Neuronal stem cell (in vitro differentiated cells): ENCODE results near the gene POPDC2.

ENCODE experiments used
- DNase-seq: peaks from one replicate; pipeline ENCODE4 v3.0.0-alpha.2; 2013; ENCODE audit warnings: low spot score
- H2AFZ ChIP-seq: one replicate; pipeline ENCODE4 v1.6.1; 2013; ENCODE audit warnings: mild to moderate bottlenecking, low read length, inconsistent platforms
- H2AK5ac ChIP-seq: 2 replicates; pipeline ENCODE4 v1.6.1; 2013; ENCODE audit warnings: low read depth, mild to moderate bottlenecking, inconsistent platforms, low read length, moderate library complexity, mixed read lengths
- H2BK120ac ChIP-seq: 2 replicates; pipeline ENCODE4 v1.6.1; 2013; ENCODE audit warnings: low read depth, mild to moderate bottlenecking, inconsistent platforms, low read length, moderate library complexity, mixed read lengths
- H2BK12ac ChIP-seq: one replicate; pipeline ENCODE4 v1.6.1; 2013; ENCODE audit warnings: low read length, inconsistent platforms
- H2BK15ac ChIP-seq: 2 replicates; pipeline ENCODE4 v1.6.1; 2013; ENCODE audit warnings: mild to moderate bottlenecking, low read length, inconsistent platforms, mixed read lengths
- H2BK5ac ChIP-seq: one replicate; pipeline ENCODE4 v1.6.1; 2013; ENCODE audit warnings: inconsistent platforms, mild to moderate bottlenecking, low read length, moderate library complexity
- H3K14ac ChIP-seq: one replicate; pipeline ENCODE4 v1.6.1; 2013; ENCODE audit warnings: low read length, inconsistent platforms
- H3K18ac ChIP-seq: 2 replicates; pipeline ENCODE4 v1.6.1; 2013; ENCODE audit warnings: low read length, inconsistent platforms
- H3K23ac ChIP-seq: 2 replicates; pipeline ENCODE4 v1.6.1; 2013; ENCODE audit warnings: low read depth, mild to moderate bottlenecking, mixed read lengths, low read length, inconsistent platforms; ENCODE audit not compliant: poor library complexity
- H3K27ac ChIP-seq: replicated peaks from 3 replicates; pipeline ENCODE4 v1.5.1; 2013; ENCODE audit warnings: low read length, inconsistent platforms
- H3K27me3 ChIP-seq, 3 experiments: 2 replicates each; pipeline ENCODE4 v1.6.1; 2013; ENCODE audit warnings: low read length in 3 of 3, mild to moderate bottlenecking in 2 of 3, inconsistent platforms in 1 of 3, low read depth in 1 of 3, mixed read lengths in 1 of 3, moderate library complexity in 1 of 3; ENCODE audit not compliant: control insufficient read depth in 3 of 3, insufficient read depth in 3 of 3
- H3K36me3 ChIP-seq, 2 donors: replicated peaks in 1 of 2; 2 replicates each; pipeline ENCODE4 v1.6.1; 2013; ENCODE audit warnings: low read length in 2 of 2; ENCODE audit not compliant: control insufficient read depth in 2 of 2, insufficient read depth in 2 of 2
- H3K4ac ChIP-seq: 2 replicates; pipeline ENCODE4 v1.6.1; 2013; ENCODE audit warnings: inconsistent platforms, mild to moderate bottlenecking, low read length, moderate library complexity
- H3K4me1 ChIP-seq, 2 donors: 1 replicate in 1 of 2; 2 replicates in 1 of 2; pipeline ENCODE4 v1.6.1; 2013; ENCODE audit warnings: low read length in 2 of 2, low read depth in 1 of 2; ENCODE audit not compliant: control insufficient read depth in 2 of 2, insufficient read depth in 1 of 2
- H3K4me2 ChIP-seq: one replicate; pipeline ENCODE4 v1.6.1; 2013; ENCODE audit warnings: mild to moderate bottlenecking, low read length, inconsistent platforms; ENCODE audit not compliant: insufficient read depth, poor library complexity, severe bottlenecking
- H3K4me3 ChIP-seq, 2 donors: 2 replicates each; pipeline ENCODE4 v1.5.1; 2013; ENCODE audit warnings: low read length in 2 of 2, mild to moderate bottlenecking in 2 of 2, inconsistent platforms in 1 of 2, moderate library complexity in 1 of 2
- H3K79me1 ChIP-seq: one replicate; pipeline ENCODE4 v1.6.1; 2013; ENCODE audit warnings: low read depth, mild to moderate bottlenecking, inconsistent platforms, low read length, moderate library complexity
- H3K9ac ChIP-seq: one replicate; pipeline ENCODE4 v1.6.1; 2013; ENCODE audit warnings: mild to moderate bottlenecking, low read depth, low read length, inconsistent platforms; ENCODE audit not compliant: poor library complexity
- H3K9me3 ChIP-seq, 2 donors: replicated peaks in 1 of 2; 2 replicates each; pipeline versions ENCODE3 to v1.6.1; 2013; ENCODE audit warnings: low read length in 2 of 2, mild to moderate bottlenecking in 2 of 2, inconsistent platforms in 1 of 2, low read depth in 1 of 2, mixed read lengths in 1 of 2, moderate library complexity in 1 of 2; ENCODE audit not compliant: control insufficient read depth in 2 of 2, insufficient read depth in 1 of 2
- H4K8ac ChIP-seq: one replicate; pipeline ENCODE4 v1.6.1; 2013; ENCODE audit warnings: low read depth, mild to moderate bottlenecking, inconsistent platforms, low read length, moderate library complexity
- H4K91ac ChIP-seq: one replicate; pipeline ENCODE4 v1.6.1; 2013; ENCODE audit warnings: low read length, low read depth, mild to moderate bottlenecking, inconsistent platforms; ENCODE audit not compliant: poor library complexity
- WGBS, 2 donors: extraction: QIAGEN DNeasy Blood & Tissue Kit; methylation state at CpG; one replicate each; pipeline ENCODE4 v1.1.7; 2013; ENCODE audit warnings: missing lambda C conversion rate in 2 of 2, mixed read lengths in 1 of 2; ENCODE audit not compliant: insufficient read length in 2 of 2, insufficient replicate concordance in 1 of 2; ENCODE audit errors: extremely low coverage in 2 of 2; 5-methylcytosine and 5-hydroxymethylcytosine counted together

POPDC2 gene

GRCh38 chr3:119647171-119647570 lies 13.2 kb downstream of the POPDC2 start:
- no peaks in the 10 kb centered on the region for H3K36me3 ChIP-seq
- H4K91ac ChIP-seq = no peak overlapping the region
- H2BK5ac ChIP-seq = no peak overlapping the region
- H3K27ac ChIP-seq = no peak overlapping the region
- H3K4me1 ChIP-seq = peaks cover 0 to 2% of the 10 kb centered on the region in 2 donors
- no peaks in the 10 kb centered on the region for H3K79me1 ChIP-seq
- no peak overlapping the region for H2BK120ac ChIP-seq
- WGBS, 2 donors = no CpG with 5 or more reads among the region's 2 CpGs
- H3K18ac ChIP-seq = no peak overlapping the region
- no peak overlapping the region for H3K4ac ChIP-seq
- DNase-seq = no peak
- H2BK12ac ChIP-seq = no peak overlapping the region
- no peak overlapping the region for H3K4me2 ChIP-seq
- no peak overlapping the region for H3K23ac ChIP-seq
- H3K27me3 ChIP-seq = peaks cover 0 to 1% (median 0%) of the 10 kb centered on the region in 3 experiments
- no peak overlapping the region for H2AFZ ChIP-seq
- no peak overlapping the region for H2BK15ac ChIP-seq
- H2AK5ac ChIP-seq = no peak overlapping the region
- H3K4me3 ChIP-seq = no peak overlapping the region
- H4K8ac ChIP-seq = no peak overlapping the region
- no peak overlapping the region for H3K9ac ChIP-seq
- H3K14ac ChIP-seq = no peak overlapping the region
- H3K9me3 ChIP-seq = no peaks in the 10 kb centered on the region

- Histone ChIP-seq H2BK120ac (no peak overlapping the region), H3K14ac (no peak overlapping the region), H3K27me3 (peaks cover 0 to 2% (median 0%) of the 10 kb centered on the region in 3 experiments), H2BK15ac (no peak overlapping the region), H2BK12ac (no peak overlapping the region), H3K4me3 (no peak overlapping the region), H3K4ac (no peak overlapping the region), H3K79me1 (no peaks in the 10 kb centered on the region), H3K18ac (no peak overlapping the region), H4K91ac (no peak overlapping the region), H3K9me3 (no peaks in the 10 kb centered on the region), H2BK5ac (no peak overlapping the region), H3K4me2 (no peak overlapping the region), H2AFZ (no peak overlapping the region), H2AK5ac (no peak overlapping the region), H4K8ac (no peak overlapping the region), H3K23ac (no peak overlapping the region), H3K4me1 (peaks cover 0 to 2% of the 10 kb centered on the region in 2 donors), H3K36me3 (peaks cover 0 to 4% of the 10 kb centered on the region in 2 donors), H3K9ac (no peak overlapping the region), H3K27ac (no peak overlapping the region)
- DNase-seq = no peak
- WGBS, 2 donors = no CpG with 5 or more reads among the region's 1 CpG
Observed at GRCh38 chr3:119645813-119646212, 14.6 kb downstream of the POPDC2 start.

- Histone ChIP-seq H3K27ac (no peak overlapping the region), H2BK5ac (no peak overlapping the region), H3K23ac (no peak overlapping the region), H2AK5ac (no peak overlapping the region), H3K14ac (no peak overlapping the region), H3K27me3 (peaks cover 0 to 2% (median 0%) of the 10 kb centered on the region in 3 experiments), H3K18ac (no peak overlapping the region), H3K4ac (no peak overlapping the region), H3K4me1 (peaks cover 0 to 2% of the 10 kb centered on the region in 2 donors), H3K79me1 (no peaks in the 10 kb centered on the region), H2AFZ (no peak overlapping the region), H2BK12ac (no peak overlapping the region), H3K9me3 (no peaks in the 10 kb centered on the region), H3K4me3 (no peak overlapping the region), H2BK15ac (no peak overlapping the region), H3K36me3 (peaks cover 0 to 4% of the 10 kb centered on the region in 2 donors), H4K8ac (no peak overlapping the region), H4K91ac (no peak overlapping the region), H3K9ac (no peak overlapping the region), H2BK120ac (no peak overlapping the region), H3K4me2 (no peak overlapping the region)
- no CpG with 5 or more reads among the region's 1 CpG for WGBS, 2 donors
- DNase-seq = no peak
Observed at GRCh38 chr3:119644481-119644880, 15.9 kb downstream of the POPDC2 start.

- DNase-seq = no peak
- Histone ChIP-seq H3K4me2 (no peak overlapping the region), H3K4me3 (no peak overlapping the region), H3K4ac (no peak overlapping the region), H2AK5ac (no peak overlapping the region), H2AFZ (peak overlapping the region; percentile 52), H3K14ac (no peak overlapping the region), H2BK12ac (no peak overlapping the region), H4K91ac (no peak overlapping the region), H3K36me3 (peaks cover 0 to 4% of the 10 kb centered on the region in 2 donors), H3K18ac (no peak overlapping the region), H3K27me3 (peaks cover 0 to 2% (median 0%) of the 10 kb centered on the region in 3 experiments), H3K23ac (no peak overlapping the region), H3K4me1 (peaks cover 2 to 6% of the 10 kb centered on the region in 2 donors), H3K9me3 (no peaks in the 10 kb centered on the region), H2BK120ac (no peak overlapping the region), H3K79me1 (no peaks in the 10 kb centered on the region), H2BK15ac (no peak overlapping the region), H2BK5ac (no peak overlapping the region), H3K27ac (no peak overlapping the region), H4K8ac (no peak overlapping the region), H3K9ac (no peak overlapping the region)
- WGBS, 2 donors = no CpG with 5 or more reads among the region's 2 CpGs
Observed at GRCh38 chr3:119643528-119643927, 16.9 kb downstream of the POPDC2 start.
